Neuronal stem cell (in vitro differentiated cells): Measurements from ENCODE around the gene TOP3A.

ENCODE experiments used
- DNase-seq: peaks from one replicate; pipeline ENCODE4 v3.0.0-alpha.2; 2013; ENCODE audit warnings: low spot score
- H2AFZ ChIP-seq: one replicate; pipeline ENCODE4 v1.6.1; 2013; ENCODE audit warnings: mild to moderate bottlenecking, low read length, inconsistent platforms
- H2AK5ac ChIP-seq: 2 replicates; pipeline ENCODE4 v1.6.1; 2013; ENCODE audit warnings: low read depth, mild to moderate bottlenecking, inconsistent platforms, low read length, moderate library complexity, mixed read lengths
- H2BK120ac ChIP-seq: 2 replicates; pipeline ENCODE4 v1.6.1; 2013; ENCODE audit warnings: low read depth, mild to moderate bottlenecking, inconsistent platforms, low read length, moderate library complexity, mixed read lengths
- H2BK12ac ChIP-seq: one replicate; pipeline ENCODE4 v1.6.1; 2013; ENCODE audit warnings: low read length, inconsistent platforms
- H2BK15ac ChIP-seq: 2 replicates; pipeline ENCODE4 v1.6.1; 2013; ENCODE audit warnings: mild to moderate bottlenecking, low read length, inconsistent platforms, mixed read lengths
- H2BK5ac ChIP-seq: one replicate; pipeline ENCODE4 v1.6.1; 2013; ENCODE audit warnings: inconsistent platforms, mild to moderate bottlenecking, low read length, moderate library complexity
- H3K14ac ChIP-seq: one replicate; pipeline ENCODE4 v1.6.1; 2013; ENCODE audit warnings: low read length, inconsistent platforms
- H3K18ac ChIP-seq: 2 replicates; pipeline ENCODE4 v1.6.1; 2013; ENCODE audit warnings: low read length, inconsistent platforms
- H3K23ac ChIP-seq: 2 replicates; pipeline ENCODE4 v1.6.1; 2013; ENCODE audit warnings: low read depth, mild to moderate bottlenecking, mixed read lengths, low read length, inconsistent platforms; ENCODE audit not compliant: poor library complexity
- H3K27ac ChIP-seq: replicated peaks from 3 replicates; pipeline ENCODE4 v1.5.1; 2013; ENCODE audit warnings: low read length, inconsistent platforms
- H3K27me3 ChIP-seq, 3 experiments: 2 replicates each; pipeline ENCODE4 v1.6.1; 2013; ENCODE audit warnings: low read length in 3 of 3, mild to moderate bottlenecking in 2 of 3, inconsistent platforms in 1 of 3, low read depth in 1 of 3, mixed read lengths in 1 of 3, moderate library complexity in 1 of 3; ENCODE audit not compliant: control insufficient read depth in 3 of 3, insufficient read depth in 3 of 3
- H3K36me3 ChIP-seq, 2 donors: replicated peaks in 1 of 2; 2 replicates each; pipeline ENCODE4 v1.6.1; 2013; ENCODE audit warnings: low read length in 2 of 2; ENCODE audit not compliant: control insufficient read depth in 2 of 2, insufficient read depth in 2 of 2
- H3K4ac ChIP-seq: 2 replicates; pipeline ENCODE4 v1.6.1; 2013; ENCODE audit warnings: inconsistent platforms, mild to moderate bottlenecking, low read length, moderate library complexity
- H3K4me1 ChIP-seq, 2 donors: 1 replicate in 1 of 2; 2 replicates in 1 of 2; pipeline ENCODE4 v1.6.1; 2013; ENCODE audit warnings: low read length in 2 of 2, low read depth in 1 of 2; ENCODE audit not compliant: control insufficient read depth in 2 of 2, insufficient read depth in 1 of 2
- H3K4me2 ChIP-seq: one replicate; pipeline ENCODE4 v1.6.1; 2013; ENCODE audit warnings: mild to moderate bottlenecking, low read length, inconsistent platforms; ENCODE audit not compliant: insufficient read depth, poor library complexity, severe bottlenecking
- H3K4me3 ChIP-seq, 2 donors: 2 replicates each; pipeline ENCODE4 v1.5.1; 2013; ENCODE audit warnings: low read length in 2 of 2, mild to moderate bottlenecking in 2 of 2, inconsistent platforms in 1 of 2, moderate library complexity in 1 of 2
- H3K79me1 ChIP-seq: one replicate; pipeline ENCODE4 v1.6.1; 2013; ENCODE audit warnings: low read depth, mild to moderate bottlenecking, inconsistent platforms, low read length, moderate library complexity
- H3K9ac ChIP-seq: one replicate; pipeline ENCODE4 v1.6.1; 2013; ENCODE audit warnings: mild to moderate bottlenecking, low read depth, low read length, inconsistent platforms; ENCODE audit not compliant: poor library complexity
- H3K9me3 ChIP-seq, 2 donors: replicated peaks in 1 of 2; 2 replicates each; pipeline versions ENCODE3 to v1.6.1; 2013; ENCODE audit warnings: low read length in 2 of 2, mild to moderate bottlenecking in 2 of 2, inconsistent platforms in 1 of 2, low read depth in 1 of 2, mixed read lengths in 1 of 2, moderate library complexity in 1 of 2; ENCODE audit not compliant: control insufficient read depth in 2 of 2, insufficient read depth in 1 of 2
- H4K8ac ChIP-seq: one replicate; pipeline ENCODE4 v1.6.1; 2013; ENCODE audit warnings: low read depth, mild to moderate bottlenecking, inconsistent platforms, low read length, moderate library complexity
- H4K91ac ChIP-seq: one replicate; pipeline ENCODE4 v1.6.1; 2013; ENCODE audit warnings: low read length, low read depth, mild to moderate bottlenecking, inconsistent platforms; ENCODE audit not compliant: poor library complexity
- WGBS, 2 donors: extraction: QIAGEN DNeasy Blood & Tissue Kit; methylation state at CpG; one replicate each; pipeline ENCODE4 v1.1.7; 2013; ENCODE audit warnings: missing lambda C conversion rate in 2 of 2, mixed read lengths in 1 of 2; ENCODE audit not compliant: insufficient read length in 2 of 2, insufficient replicate concordance in 1 of 2; ENCODE audit errors: extremely low coverage in 2 of 2; 5-methylcytosine and 5-hydroxymethylcytosine counted together

The TOP3A gene

DNA sequence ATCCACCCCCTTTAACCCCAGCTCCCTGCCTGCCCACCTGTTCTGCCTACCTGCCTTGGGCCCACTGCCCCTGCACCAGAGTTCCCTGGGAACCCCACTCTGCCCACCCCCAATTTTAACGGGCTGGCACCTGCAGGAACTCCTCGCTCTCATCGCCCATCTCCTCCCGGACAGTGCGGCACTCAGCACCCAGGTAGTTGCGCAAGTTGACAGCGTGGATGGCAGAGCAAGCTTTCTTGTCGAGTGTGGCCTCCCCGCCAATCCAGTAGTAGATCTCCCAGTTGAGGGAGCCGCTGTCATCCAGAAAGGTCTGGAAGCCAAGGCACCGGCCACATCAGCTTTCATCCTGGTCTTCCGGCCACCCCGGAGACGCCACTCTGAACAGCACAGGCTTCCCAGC lies 64.1 kb downstream of the TOP3A start:
- H2AFZ ChIP-seq: no peak overlapping the region
- H3K4me2 ChIP-seq: no peak overlapping the region
- DNase-seq: no peak
- H3K4me1 ChIP-seq: peaks cover 0 to 9% of the 10 kb centered on the region in 2 donors
- H3K18ac ChIP-seq: no peak overlapping the region
- H3K79me1 ChIP-seq: peaks cover 8% of the 10 kb centered on the region
- peak overlapping the region; percentile 14 for H3K23ac ChIP-seq
- no peak overlapping the region for H3K9ac ChIP-seq
- H2BK120ac ChIP-seq: no peak overlapping the region
- H3K9me3 ChIP-seq: no peaks in the 10 kb centered on the region
- peaks cover 74 to 92% of the 10 kb centered on the region in 2 donors for H3K36me3 ChIP-seq
- H4K91ac ChIP-seq: no peak overlapping the region
- H3K27me3 ChIP-seq: no peaks in the 10 kb centered on the region
- H3K27ac ChIP-seq: no peak overlapping the region
- H3K4ac ChIP-seq: no peak overlapping the region
- WGBS, 2 donors: no CpG with 5 or more reads among the region's 14 CpGs
- H2BK15ac ChIP-seq: no peak overlapping the region
- H2AK5ac ChIP-seq: no peak overlapping the region
- H4K8ac ChIP-seq: no peak overlapping the region
- H2BK12ac ChIP-seq: no peak overlapping the region
- peak overlapping the region; percentile 35 for H2BK5ac ChIP-seq
- H3K14ac ChIP-seq: no peak overlapping the region
- no peak overlapping the region for H3K4me3 ChIP-seq

DNA sequence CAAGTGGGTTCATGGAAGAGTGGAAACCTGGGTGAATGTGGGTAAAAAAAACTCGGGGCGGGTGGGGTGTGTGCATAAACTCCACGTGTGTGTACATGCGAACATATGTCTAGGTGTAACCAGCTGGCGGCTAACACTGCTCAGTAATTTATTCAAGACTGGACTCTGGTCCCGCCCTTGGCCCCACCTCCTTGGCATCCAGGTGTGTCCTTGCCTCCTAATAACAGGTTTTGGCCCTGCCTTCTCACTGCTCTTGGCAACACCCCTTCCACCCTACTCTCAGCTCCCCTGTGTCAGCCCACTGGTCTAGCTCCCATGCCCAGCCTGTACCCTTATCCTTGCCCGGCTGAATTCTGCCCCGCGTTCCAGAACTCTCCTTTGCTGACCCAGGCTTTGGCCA lies 64.5 kb downstream of the TOP3A start:
- Histone ChIP-seq H3K4me2 (no peak overlapping the region), H3K23ac (no peak overlapping the region), H3K36me3 (peaks cover 74 to 92% of the 10 kb centered on the region in 2 donors), H3K4me1 (peaks cover 0 to 9% of the 10 kb centered on the region in 2 donors), H2BK120ac (no peak overlapping the region), H2BK5ac (no peak overlapping the region), H3K27me3 (no peaks in the 10 kb centered on the region), H2BK15ac (no peak overlapping the region), H4K91ac (no peak overlapping the region), H4K8ac (no peak overlapping the region), H3K4ac (no peak overlapping the region), H2BK12ac (no peak overlapping the region), H3K4me3 (no peak overlapping the region), H2AK5ac (no peak overlapping the region), H3K79me1 (peaks cover 6% of the 10 kb centered on the region), H3K14ac (no peak overlapping the region), H3K9ac (peak overlapping the region; percentile 15), H2AFZ (no peak overlapping the region), H3K9me3 (no peaks in the 10 kb centered on the region), H3K27ac (no peak overlapping the region), H3K18ac (no peak overlapping the region)
- WGBS, 2 donors: no CpG with 5 or more reads among the region's 9 CpGs
- no peak for DNase-seq

- H3K79me1 ChIP-seq: peaks cover 5% of the 10 kb centered on the region
- H3K4me3 ChIP-seq: no peak overlapping the region
- H2BK15ac ChIP-seq: no peak overlapping the region
- WGBS, 2 donors: no CpG with 5 or more reads among the region's 7 CpGs
- no peak overlapping the region for H3K14ac ChIP-seq
- no peak overlapping the region for H2AK5ac ChIP-seq
- H4K91ac ChIP-seq: no peak overlapping the region
- peaks cover 69 to 90% of the 10 kb centered on the region in 2 donors for H3K36me3 ChIP-seq
- no peak overlapping the region for H3K4ac ChIP-seq
- H3K23ac ChIP-seq: no peak overlapping the region
- no peaks in the 10 kb centered on the region for H3K9me3 ChIP-seq
- H3K18ac ChIP-seq: no peak overlapping the region
- no peaks in the 10 kb centered on the region for H3K27me3 ChIP-seq
- no peak overlapping the region for H2BK12ac ChIP-seq
- no peak overlapping the region for H3K27ac ChIP-seq
- no peak overlapping the region for H2AFZ ChIP-seq
- no peak overlapping the region for H2BK5ac ChIP-seq
- H3K4me2 ChIP-seq: no peak overlapping the region
- no peak overlapping the region for H3K9ac ChIP-seq
- H2BK120ac ChIP-seq: no peak overlapping the region
- no peak overlapping the region for H4K8ac ChIP-seq
- H3K4me1 ChIP-seq: peaks cover 0 to 9% of the 10 kb centered on the region in 2 donors
- no peak for DNase-seq
Measured at GRCh38 chr17:18248811-18249210, 66.0 kb downstream of the TOP3A start.

DNA sequence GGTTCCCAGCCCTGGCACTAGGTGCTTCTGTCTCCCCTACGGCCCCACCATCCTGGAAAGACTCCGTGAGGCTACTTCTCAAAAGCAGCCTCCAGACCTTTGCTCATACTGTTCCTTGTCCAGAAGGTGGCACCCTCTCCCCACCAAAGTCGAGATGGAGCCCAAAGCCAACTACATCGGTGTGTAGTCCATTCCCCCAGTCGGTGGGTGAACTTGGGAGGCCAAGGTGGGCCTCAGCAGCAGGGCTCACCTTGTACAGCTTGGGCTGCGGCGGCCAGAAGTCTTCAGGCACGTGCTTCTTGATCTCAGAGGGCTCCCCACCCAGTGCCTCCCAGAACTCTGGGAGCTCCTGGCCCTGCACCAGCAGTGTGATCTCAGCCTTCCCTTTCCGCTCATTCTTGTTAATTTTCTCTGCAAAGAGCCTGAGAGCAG lies 66.5 kb downstream of the TOP3A start:
- no peak overlapping the region for H3K27ac ChIP-seq

More for the DNA sequence above, 66.5 kb downstream of the TOP3A start:
- Histone ChIP-seq H3K4me3 (no peak overlapping the region), H3K14ac (no peak overlapping the region), H3K79me1 (peaks cover 7% of the 10 kb centered on the region), H2BK12ac (no peak overlapping the region), H3K27me3 (no peaks in the 10 kb centered on the region), H2BK15ac (no peak overlapping the region), H2BK120ac (no peak overlapping the region), H3K4me1 (peaks cover 0 to 9% of the 10 kb centered on the region in 2 donors), H3K23ac (no peak overlapping the region), H3K9me3 (peaks cover 0 to 3% of the 10 kb centered on the region in 2 donors), H2AK5ac (no peak overlapping the region), H2AFZ (no peak overlapping the region), H3K18ac (no peak overlapping the region), H4K91ac (no peak overlapping the region), H2BK5ac (no peak overlapping the region), H3K4ac (no peak overlapping the region), H3K36me3 (peaks cover 69 to 90% of the 10 kb centered on the region in 2 donors), H3K9ac (no peak overlapping the region), H3K4me2 (no peak overlapping the region), H4K8ac (no peak overlapping the region)
- DNase-seq: no peak
- WGBS, 2 donors: no CpG with 5 or more reads among the region's 9 CpGs
